HEK293 (cell line): ENCODE data around the gene SHISA5.

ENCODE experiments used
- GLIS1 ChIP-seq: fragments of 450-650 bp; formaldehyde crosslinking; IDR thresholded peaks from 2 replicates; pipeline ENCODE4 v1.5.1; 2016; ENCODE audit warnings: missing biosample characterization, missing genetic modification characterization
- KLF8 ChIP-seq: fragments of 450-650 bp; formaldehyde crosslinking; IDR thresholded peaks from 2 replicates; pipeline ENCODE4 v1.5.1; 2016; ENCODE audit warnings: missing biosample characterization, missing genetic modification characterization
- OSR2 ChIP-seq: fragments of 450-650 bp; formaldehyde crosslinking; IDR thresholded peaks from 2 replicates; pipeline ENCODE4 v1.5.1; 2016; ENCODE audit warnings: missing biosample characterization, missing genetic modification characterization
- YY2 ChIP-seq: fragments of 450-650 bp; formaldehyde crosslinking; IDR thresholded peaks from 2 replicates; pipeline ENCODE4 v1.5.1; 2016; ENCODE audit warnings: missing biosample characterization, missing genetic modification characterization
- ZNF266 ChIP-seq: fragments of 450-650 bp; formaldehyde crosslinking; IDR thresholded peaks from 2 replicates; pipeline ENCODE4 v1.5.1; 2016; ENCODE audit warnings: missing biosample characterization, missing genetic modification characterization, low read depth
- ZNF274 ChIP-seq, 2 experiments: fragments of 200-500 bp in 1 of 2; fragments of 450-650 bp in 1 of 2; sonication (Bioruptor generic) in 1 of 2; formaldehyde crosslinking in 1 of 2; IDR thresholded peaks; 2 replicates each; pipeline versions ENCODE4 v1.5.1 to v1.6.1; 2014 to 2016; ENCODE audit warnings: borderline replicate concordance in 1 of 2, inconsistent platforms in 1 of 2, low read length in 1 of 2, missing biosample characterization in 1 of 2, missing genetic modification characterization in 1 of 2
- ZNF311 ChIP-seq: fragments of 450-650 bp; formaldehyde crosslinking; IDR thresholded peaks from 2 replicates; pipeline ENCODE4 v1.5.1; 2017; ENCODE audit warnings: missing biosample characterization, missing genetic modification characterization, borderline replicate concordance
- ZNF366 ChIP-seq: fragments of 450-650 bp; formaldehyde crosslinking; conservative IDR thresholded peaks from 2 replicates; pipeline ENCODE4 v1.5.1; 2016; ENCODE audit warnings: missing biosample characterization, missing genetic modification characterization
- ZNF37A ChIP-seq: fragments of 450-650 bp; IDR thresholded peaks from 2 replicates; pipeline ENCODE4 v1.5.1; 2018; ENCODE audit warnings: missing biosample characterization, missing genetic modification characterization
- ZNF423 ChIP-seq: fragments of 450-650 bp; formaldehyde crosslinking; IDR thresholded peaks from 2 replicates; pipeline ENCODE4 v1.5.1; 2016; ENCODE audit warnings: missing biosample characterization, missing genetic modification characterization
- ZNF426 ChIP-seq: fragments of 450-650 bp; formaldehyde crosslinking; IDR thresholded peaks from 2 replicates; pipeline ENCODE4 v1.5.1; 2017; ENCODE audit warnings: missing biosample characterization, missing genetic modification characterization, mild to moderate bottlenecking, inconsistent platforms, moderate library complexity
- ZNF548 ChIP-seq: fragments of 450-650 bp; formaldehyde crosslinking; IDR thresholded peaks from 2 replicates; pipeline ENCODE4 v1.5.1; 2016; ENCODE audit warnings: missing biosample characterization, missing genetic modification characterization
- ZNF549 ChIP-seq: fragments of 450-650 bp; IDR thresholded peaks from 2 replicates; pipeline ENCODE4 v1.5.1; 2018; ENCODE audit warnings: missing biosample characterization, missing genetic modification characterization, mild to moderate bottlenecking, inconsistent platforms, moderate library complexity
- ZNF658 ChIP-seq: fragments of 450-650 bp; formaldehyde crosslinking; IDR thresholded peaks from 2 replicates; pipeline ENCODE4; 2016; ENCODE audit warnings: missing biosample characterization, missing genetic modification characterization
- ZNF777 ChIP-seq: fragments of 450-650 bp; formaldehyde crosslinking; IDR thresholded peaks from 2 replicates; pipeline ENCODE4 v1.5.1; 2017; ENCODE audit warnings: missing biosample characterization, missing genetic modification characterization, borderline replicate concordance
- TF ChIP-seq, protein P1 (sequence below): fragments of 450-650 bp; formaldehyde crosslinking; IDR thresholded peaks from 2 replicates; pipeline ENCODE4 v1.5.1; 2016; ENCODE audit warnings: missing biosample characterization, missing genetic modification characterization
- TF ChIP-seq, protein P2 (sequence below): fragments of 450-650 bp; formaldehyde crosslinking; IDR thresholded peaks from 2 replicates; pipeline ENCODE4 v1.5.1; 2016; ENCODE audit warnings: missing biosample characterization, missing genetic modification characterization
- TF ChIP-seq, protein P3 (sequence below): fragments of 450-650 bp; formaldehyde crosslinking; IDR thresholded peaks from 2 replicates; pipeline ENCODE4 v1.5.1; 2016; ENCODE audit warnings: missing biosample characterization, missing genetic modification characterization, low read depth
- TF ChIP-seq, protein P4 (sequence below): fragments of 450-650 bp; formaldehyde crosslinking; IDR thresholded peaks from 2 replicates; pipeline ENCODE4 v1.5.1; 2016; ENCODE audit warnings: missing biosample characterization, missing genetic modification characterization
- TF ChIP-seq, protein P5 (sequence below): fragments of 450-650 bp; formaldehyde crosslinking; IDR thresholded peaks from 2 replicates; pipeline ENCODE4 v1.5.0; 2017; ENCODE audit warnings: missing biosample characterization, missing genetic modification characterization, borderline replicate concordance
- TF ChIP-seq, protein P6 (sequence below): fragments of 450-650 bp; IDR thresholded peaks from 2 replicates; pipeline ENCODE4 v1.5.1; 2018; ENCODE audit warnings: missing biosample characterization, missing genetic modification characterization
- TF ChIP-seq, protein P7 (sequence below): fragments of 450-650 bp; formaldehyde crosslinking; conservative IDR thresholded peaks from 2 replicates; pipeline ENCODE4 v1.5.1; 2016; ENCODE audit warnings: low read depth, missing biosample characterization, missing genetic modification characterization

The SHISA5 gene

DNA sequence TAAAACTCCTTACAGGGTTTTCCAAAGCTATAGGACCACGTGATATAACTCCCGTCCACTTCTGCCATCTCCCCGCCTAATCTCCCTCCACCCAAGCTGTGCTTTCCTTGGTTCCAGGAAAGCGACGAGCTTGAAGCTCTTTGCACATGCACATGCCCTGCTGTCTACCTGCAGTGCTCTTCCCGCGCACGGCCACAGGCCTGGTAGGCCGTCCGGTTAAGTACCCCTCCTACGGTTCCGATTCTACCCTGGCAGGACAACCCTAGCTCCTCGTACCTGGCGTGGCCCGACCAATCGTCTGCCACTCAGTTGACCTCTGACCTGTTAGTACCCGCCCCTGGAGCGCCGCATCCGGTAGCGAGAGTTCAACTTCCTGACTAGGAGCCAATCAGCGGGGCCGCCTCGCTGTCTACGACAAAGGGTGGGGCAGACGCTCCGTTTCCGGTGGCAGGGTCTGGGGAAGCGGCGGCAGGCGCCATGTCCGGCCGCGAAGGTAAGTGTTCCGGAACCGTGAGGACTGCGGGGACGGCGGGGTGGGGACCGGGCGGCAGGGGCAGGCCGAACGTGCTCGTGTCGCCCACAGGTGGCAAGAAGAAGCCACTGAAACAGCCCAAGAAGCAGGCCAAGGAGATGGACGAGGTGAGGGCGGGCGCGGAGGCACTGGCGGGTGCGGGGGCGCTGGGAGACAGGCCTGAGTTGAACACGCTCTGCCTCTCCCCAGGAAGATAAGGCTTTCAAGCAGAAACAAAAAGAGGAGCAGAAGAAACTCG is 64.0 kb downstream of the SHISA5 start, which contains the start of the genes CCDC51 and TMA7 (continued):
- TF ChIP-seq, protein P1, sequence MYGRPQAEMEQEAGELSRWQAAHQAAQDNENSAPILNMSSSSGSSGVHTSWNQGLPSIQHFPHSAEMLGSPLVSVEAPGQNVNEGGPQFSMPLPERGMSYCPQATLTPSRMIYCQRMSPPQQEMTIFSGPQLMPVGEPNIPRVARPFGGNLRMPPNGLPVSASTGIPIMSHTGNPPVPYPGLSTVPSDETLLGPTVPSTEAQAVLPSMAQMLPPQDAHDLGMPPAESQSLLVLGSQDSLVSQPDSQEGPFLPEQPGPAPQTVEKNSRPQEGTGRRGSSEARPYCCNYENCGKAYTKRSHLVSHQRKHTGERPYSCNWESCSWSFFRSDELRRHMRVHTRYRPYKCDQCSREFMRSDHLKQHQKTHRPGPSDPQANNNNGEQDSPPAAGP = peak; percentile 50
- no peak for TF ChIP-seq ZNF426 (tag by site-specific recombination)
- no peak; the same call in 1 of the 2 replicates for TF ChIP-seq YY2 (tag by site-specific recombination)
- TF ChIP-seq, protein P2, sequence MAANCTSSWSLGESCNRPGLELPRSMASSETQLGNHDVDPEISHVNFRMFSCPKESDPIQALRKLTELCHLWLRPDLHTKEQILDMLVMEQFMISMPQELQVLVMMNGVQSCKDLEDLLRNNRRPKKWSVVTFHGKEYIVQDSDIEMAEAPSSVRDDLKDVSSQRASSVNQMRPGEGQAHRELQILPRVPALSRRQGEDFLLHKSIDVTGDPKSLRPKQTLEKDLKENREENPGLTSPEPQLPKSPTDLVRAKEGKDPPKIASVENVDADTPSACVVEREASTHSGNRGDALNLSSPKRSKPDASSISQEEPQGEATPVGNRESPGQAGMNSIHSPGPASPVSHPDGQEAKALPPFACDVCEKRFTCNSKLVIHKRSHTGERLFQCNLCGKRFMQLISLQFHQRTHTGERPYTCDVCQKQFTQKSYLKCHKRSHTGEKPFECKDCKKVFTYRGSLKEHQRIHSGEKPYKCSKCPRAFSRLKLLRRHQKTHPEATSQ (tag by site-specific recombination) = no peak
- TF ChIP-seq ZNF366 (tag by site-specific recombination) = no peak
- no peak for TF ChIP-seq ZNF274 (IDR thresholded peaks at IDR 0.05; ENCODE audit: low read length)
- TF ChIP-seq ZNF274 (tag by site-specific recombination; IDR thresholded peaks at IDR 0.05; ENCODE audit: borderline replicate concordance) = no peak
- no peak for TF ChIP-seq ZNF423 (tag by site-specific recombination)
- TF ChIP-seq ZNF266 (tag by site-specific recombination) = no peak
- TF ChIP-seq, protein P3, sequence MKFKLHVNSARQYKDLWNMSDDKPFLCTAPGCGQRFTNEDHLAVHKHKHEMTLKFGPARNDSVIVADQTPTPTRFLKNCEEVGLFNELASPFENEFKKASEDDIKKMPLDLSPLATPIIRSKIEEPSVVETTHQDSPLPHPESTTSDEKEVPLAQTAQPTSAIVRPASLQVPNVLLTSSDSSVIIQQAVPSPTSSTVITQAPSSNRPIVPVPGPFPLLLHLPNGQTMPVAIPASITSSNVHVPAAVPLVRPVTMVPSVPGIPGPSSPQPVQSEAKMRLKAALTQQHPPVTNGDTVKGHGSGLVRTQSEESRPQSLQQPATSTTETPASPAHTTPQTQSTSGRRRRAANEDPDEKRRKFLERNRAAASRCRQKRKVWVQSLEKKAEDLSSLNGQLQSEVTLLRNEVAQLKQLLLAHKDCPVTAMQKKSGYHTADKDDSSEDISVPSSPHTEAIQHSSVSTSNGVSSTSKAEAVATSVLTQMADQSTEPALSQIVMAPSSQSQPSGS (tag by site-specific recombination) = no peak
- TF ChIP-seq ZNF658 = no peak
- TF ChIP-seq, protein P4, sequence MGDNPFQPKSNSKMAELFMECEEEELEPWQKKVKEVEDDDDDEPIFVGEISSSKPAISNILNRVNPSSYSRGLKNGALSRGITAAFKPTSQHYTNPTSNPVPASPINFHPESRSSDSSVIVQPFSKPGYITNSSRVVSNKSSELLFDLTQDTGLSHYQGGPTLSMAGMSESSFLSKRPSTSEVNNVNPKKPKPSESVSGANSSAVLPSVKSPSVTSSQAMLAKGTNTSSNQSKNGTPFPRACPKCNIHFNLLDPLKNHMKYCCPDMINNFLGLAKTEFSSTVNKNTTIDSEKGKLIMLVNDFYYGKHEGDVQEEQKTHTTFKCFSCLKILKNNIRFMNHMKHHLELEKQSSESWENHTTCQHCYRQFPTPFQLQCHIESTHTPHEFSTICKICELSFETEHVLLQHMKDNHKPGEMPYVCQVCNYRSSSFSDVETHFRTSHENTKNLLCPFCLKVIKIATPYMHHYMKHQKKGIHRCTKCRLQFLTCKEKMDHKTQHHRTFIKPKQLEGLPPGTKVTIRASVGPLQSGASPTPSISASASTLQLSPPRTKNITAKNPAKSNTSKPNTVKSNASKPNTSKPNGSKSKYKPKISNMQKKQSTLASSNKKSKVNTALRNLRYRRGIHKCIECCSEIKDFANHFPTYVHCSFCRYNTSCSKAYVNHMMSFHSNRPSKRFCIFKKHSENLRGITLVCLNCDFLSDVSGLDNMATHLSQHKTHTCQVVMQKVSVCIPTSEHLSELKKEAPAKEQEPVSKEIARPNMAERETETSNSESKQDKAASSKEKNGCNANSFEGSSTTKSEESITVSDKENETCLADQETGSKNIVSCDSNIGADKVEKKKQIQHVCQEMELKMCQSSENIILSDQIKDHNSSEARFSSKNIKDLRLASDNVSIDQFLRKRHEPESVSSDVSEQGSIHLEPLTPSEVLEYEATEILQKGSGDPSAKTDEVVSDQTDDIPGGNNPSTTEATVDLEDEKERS (tag by site-specific recombination) = no peak
- TF ChIP-seq GLIS1 = peak; percentile 36
- no peak for TF ChIP-seq ZNF311 (tag by site-specific recombination)
- TF ChIP-seq, protein P5, sequence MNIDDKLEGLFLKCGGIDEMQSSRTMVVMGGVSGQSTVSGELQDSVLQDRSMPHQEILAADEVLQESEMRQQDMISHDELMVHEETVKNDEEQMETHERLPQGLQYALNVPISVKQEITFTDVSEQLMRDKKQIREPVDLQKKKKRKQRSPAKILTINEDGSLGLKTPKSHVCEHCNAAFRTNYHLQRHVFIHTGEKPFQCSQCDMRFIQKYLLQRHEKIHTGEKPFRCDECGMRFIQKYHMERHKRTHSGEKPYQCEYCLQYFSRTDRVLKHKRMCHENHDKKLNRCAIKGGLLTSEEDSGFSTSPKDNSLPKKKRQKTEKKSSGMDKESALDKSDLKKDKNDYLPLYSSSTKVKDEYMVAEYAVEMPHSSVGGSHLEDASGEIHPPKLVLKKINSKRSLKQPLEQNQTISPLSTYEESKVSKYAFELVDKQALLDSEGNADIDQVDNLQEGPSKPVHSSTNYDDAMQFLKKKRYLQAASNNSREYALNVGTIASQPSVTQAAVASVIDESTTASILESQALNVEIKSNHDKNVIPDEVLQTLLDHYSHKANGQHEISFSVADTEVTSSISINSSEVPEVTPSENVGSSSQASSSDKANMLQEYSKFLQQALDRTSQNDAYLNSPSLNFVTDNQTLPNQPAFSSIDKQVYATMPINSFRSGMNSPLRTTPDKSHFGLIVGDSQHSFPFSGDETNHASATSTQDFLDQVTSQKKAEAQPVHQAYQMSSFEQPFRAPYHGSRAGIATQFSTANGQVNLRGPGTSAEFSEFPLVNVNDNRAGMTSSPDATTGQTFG (tag by site-specific recombination) = no peak
- TF ChIP-seq ZNF777 = no peak
- TF ChIP-seq ZNF549 (tag by site-specific recombination) = no peak
- TF ChIP-seq ZNF37A = no peak
- TF ChIP-seq, protein P6, sequence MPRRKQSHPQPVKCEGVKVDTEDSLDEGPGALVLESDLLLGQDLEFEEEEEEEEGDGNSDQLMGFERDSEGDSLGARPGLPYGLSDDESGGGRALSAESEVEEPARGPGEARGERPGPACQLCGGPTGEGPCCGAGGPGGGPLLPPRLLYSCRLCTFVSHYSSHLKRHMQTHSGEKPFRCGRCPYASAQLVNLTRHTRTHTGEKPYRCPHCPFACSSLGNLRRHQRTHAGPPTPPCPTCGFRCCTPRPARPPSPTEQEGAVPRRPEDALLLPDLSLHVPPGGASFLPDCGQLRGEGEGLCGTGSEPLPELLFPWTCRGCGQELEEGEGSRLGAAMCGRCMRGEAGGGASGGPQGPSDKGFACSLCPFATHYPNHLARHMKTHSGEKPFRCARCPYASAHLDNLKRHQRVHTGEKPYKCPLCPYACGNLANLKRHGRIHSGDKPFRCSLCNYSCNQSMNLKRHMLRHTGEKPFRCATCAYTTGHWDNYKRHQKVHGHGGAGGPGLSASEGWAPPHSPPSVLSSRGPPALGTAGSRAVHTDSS = no peak
- no peak for TF ChIP-seq ZNF548 (tag by site-specific recombination)
- TF ChIP-seq KLF8 = peak; percentile 62; the same call in 1 of the 2 replicates
- TF ChIP-seq OSR2 (tag by site-specific recombination) = no peak
- TF ChIP-seq, protein P7, sequence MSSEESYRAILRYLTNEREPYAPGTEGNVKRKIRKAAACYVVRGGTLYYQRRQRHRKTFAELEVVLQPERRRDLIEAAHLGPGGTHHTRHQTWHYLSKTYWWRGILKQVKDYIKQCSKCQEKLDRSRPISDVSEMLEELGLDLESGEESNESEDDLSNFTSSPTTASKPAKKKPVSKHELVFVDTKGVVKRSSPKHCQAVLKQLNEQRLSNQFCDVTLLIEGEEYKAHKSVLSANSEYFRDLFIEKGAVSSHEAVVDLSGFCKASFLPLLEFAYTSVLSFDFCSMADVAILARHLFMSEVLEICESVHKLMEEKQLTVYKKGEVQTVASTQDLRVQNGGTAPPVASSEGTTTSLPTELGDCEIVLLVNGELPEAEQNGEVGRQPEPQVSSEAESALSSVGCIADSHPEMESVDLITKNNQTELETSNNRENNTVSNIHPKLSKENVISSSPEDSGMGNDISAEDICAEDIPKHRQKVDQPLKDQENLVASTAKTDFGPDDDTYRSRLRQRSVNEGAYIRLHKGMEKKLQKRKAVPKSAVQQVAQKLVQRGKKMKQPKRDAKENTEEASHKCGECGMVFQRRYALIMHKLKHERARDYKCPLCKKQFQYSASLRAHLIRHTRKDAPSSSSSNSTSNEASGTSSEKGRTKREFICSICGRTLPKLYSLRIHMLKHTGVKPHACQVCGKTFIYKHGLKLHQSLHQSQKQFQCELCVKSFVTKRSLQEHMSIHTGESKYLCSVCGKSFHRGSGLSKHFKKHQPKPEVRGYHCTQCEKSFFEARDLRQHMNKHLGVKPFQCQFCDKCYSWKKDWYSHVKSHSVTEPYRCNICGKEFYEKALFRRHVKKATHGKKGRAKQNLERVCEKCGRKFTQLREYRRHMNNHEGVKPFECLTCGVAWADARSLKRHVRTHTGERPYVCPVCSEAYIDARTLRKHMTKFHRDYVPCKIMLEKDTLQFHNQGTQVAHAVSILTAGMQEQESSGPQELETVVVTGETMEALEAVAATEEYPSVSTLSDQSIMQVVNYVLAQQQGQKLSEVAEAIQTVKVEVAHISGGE (tag by site-specific recombination) = peak; percentile 83
